Muscle of arm (tissue), 12 donors: ENCODE measurements around the gene DCTN3. TPM values are rescaled to one million over a fixed set of nuclear protein-coding genes. Genes with fewer than 3 reads are reported as not detected.
A peak's percentile ranks its signal among the peaks of the same experiment; 100 is the strongest.

Experiments used
- DNase-seq: peaks from one replicate; pipeline ENCODE4 v3.0.0-alpha.2; 2013
- polyA plus RNA-seq, 12 donors: library from polyadenylated mRNA; unstranded; fragments of 120-200 nt; gene quantifications; one replicate each; pipeline ENCODE4 v1.2.1, GENCODE V29; 2013; ENCODE audit not compliant: insufficient read length in 12 of 12

DCTN3 gene
- polyA plus RNA-seq, 12 donors, result 59.1 to 95.8 (median 62.5) TPM; not detected in 1

DNA sequence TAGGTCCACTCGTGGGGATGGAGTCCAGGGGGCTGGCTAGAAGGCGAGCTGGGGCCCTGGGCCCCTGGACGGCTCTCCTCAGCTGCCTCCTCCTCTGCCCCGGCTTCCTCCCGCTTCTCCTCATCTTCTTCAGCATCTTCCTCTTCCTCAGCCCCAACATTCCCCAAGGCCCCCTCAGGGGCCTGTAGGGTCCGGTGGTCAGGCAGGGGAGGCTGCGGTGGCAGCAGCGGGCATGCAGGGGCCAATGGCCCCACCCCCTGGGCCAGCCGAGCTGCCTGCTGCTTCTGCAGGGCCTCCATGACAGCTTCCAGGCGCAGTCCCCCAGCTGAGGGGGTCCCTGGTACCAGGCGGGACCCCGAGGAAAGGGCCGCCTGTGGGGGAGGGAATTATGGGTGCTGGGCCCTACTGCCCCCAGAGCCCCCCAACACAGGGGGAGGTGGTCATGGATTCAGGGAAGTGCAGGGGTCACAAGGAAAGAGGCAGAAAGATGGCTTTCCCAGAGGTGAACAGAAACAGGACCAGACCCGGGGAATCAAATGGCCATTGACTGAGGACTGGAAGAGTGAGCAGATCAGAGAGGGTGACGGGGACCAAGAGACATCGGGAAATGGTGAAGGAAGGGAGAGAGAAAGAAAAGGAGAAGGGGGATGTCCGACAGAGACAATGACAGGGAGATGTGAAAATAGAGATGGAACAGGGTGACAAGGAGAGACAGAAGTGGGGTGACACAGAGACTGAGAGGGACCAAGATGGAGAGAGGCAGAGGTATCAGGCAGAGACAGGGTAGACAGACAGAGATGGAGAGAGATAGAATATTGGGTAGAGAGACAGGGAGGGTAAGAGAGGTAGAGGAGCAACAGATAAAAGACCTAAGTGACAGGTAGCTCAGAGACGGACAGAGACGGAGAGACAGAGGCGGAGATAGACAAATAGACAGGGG, 7.7 kb upstream of the DCTN3 start:
- DNase-seq, result no peak

- no peak for DNase-seq
These were observed 4.8 kb upstream of the DCTN3 start for GRCh38 chr9:34625186-34625486.

GRCh38 chr9:34624475-34625185, 4.3 kb upstream of the DCTN3 start:
- DNase-seq, result no peak

GRCh38 chr9:34623374-34624235, 3.3 kb upstream of the DCTN3 start:
- DNase-seq, result no peak

GRCh38 chr9:34615132-34615531, 5.2 kb downstream of the DCTN3 start:
- no peak for DNase-seq

GRCh38 chr9:34612788-34613390, 7.4 kb downstream of the DCTN3 start:
- peak; percentile 83 for DNase-seq

GRCh38 chr9:34611811-34612787, 8.2 kb downstream of the DCTN3 start, which contains the start of gene RPP25L:
RPP25L (minus strand) TSS chr9:34612097; CDS start chr9:34611296, 801 bp downstream.
- peak; percentile 90 for DNase-seq

DNA sequence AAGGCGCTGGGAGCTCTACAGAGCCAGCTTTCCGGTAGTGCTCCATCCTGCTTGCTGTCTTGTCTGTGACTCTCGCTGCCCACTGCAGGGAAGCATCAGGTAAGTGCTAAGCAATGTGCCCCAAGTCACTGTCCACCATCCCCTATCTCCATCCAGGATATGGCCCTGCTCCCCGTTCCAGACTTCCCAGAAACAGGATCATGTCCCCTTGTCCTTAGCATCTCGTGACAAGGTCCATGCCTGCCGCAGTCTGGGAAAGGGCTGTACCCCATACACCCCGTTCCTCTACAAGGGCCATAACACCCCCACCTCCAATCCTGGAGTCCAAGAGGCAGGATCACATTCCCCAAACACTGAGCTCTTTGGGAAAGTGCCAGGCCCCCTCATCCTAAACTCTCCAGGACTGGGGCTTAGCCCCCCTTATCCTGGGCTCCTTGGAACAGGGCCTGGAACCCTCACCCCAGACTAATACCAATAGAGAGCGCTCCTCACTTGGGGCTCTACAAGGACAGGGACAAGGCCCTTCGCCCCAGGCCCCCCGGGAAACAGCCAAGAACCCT, 9.0 kb downstream of the DCTN3 start:
- no peak for DNase-seq

- DNase-seq, result no peak
These were observed 9.7 kb downstream of the DCTN3 start for GRCh38 chr9:34610434-34611206.

GRCh38 chr9:34607331-34607730, 13.0 kb downstream of the DCTN3 start:
- DNase-seq, result no peak

DNA sequence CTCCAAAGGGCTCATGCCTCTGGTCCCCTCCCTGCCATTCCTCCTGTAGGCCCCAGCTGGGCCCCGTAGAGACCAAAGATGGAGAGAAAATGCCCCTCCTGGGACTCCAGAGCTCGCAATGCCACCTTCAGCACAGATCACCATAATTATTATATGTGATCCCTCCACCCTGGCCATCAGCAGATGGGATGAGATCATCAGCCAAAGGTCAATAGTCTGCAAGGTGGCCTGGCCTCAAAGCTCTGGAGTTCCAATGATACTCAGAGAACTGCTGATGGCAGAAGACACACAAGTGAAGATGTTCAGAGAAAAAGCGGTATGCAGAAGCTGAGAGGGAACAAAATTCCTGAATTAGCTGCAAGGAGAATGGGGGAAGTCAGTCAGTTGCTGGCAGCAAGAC, 13.4 kb downstream of the DCTN3 start:
- DNase-seq, result no peak

DNA sequence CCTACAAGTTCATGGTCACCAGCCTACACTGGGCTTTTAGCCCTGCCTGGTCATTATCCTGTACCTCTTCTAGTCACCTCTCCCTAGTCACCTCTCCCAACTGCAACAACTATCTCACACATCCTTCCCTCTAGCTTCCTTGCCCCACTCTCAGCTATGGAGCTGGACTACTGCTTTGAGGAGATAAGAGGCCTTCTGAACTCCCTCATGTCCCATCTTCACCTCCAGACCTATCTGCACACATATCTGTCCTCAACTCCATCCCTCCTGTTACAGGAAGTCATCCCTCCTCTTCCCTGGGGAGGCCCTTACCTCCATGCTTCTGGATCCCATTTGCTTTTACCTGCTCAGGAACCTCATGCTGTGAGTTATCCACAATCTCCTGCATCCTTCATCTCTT, 14.1 kb downstream of the DCTN3 start:
- no peak for DNase-seq

GRCh38 chr9:34603610-34604231, 16.6 kb downstream of the DCTN3 start:
- DNase-seq, result peak; percentile 84

- no peak for DNase-seq
These were observed 18.2 kb downstream of the DCTN3 start for GRCh38 chr9:34601937-34602573.

DNA sequence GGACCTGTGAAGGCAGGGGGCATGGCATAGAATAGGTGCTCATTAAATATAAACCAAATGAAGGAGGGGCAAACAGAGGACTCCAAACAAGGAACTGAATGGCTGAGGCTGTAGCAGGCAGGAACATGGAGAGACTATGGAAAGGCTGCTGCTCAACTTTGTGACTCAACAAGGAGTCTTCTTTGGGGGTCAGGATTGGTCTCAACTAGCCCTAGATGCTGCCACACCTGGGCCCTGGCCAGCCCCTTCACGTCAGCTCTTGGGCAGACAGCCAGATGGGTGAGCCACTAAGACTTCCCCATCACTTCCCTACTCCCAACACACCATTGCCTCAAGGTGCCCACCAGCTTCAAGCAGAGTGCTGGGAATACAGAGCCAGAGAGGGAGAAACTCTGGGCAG, 19.4 kb downstream of the DCTN3 start:
- DNase-seq, result no peak

DNA sequence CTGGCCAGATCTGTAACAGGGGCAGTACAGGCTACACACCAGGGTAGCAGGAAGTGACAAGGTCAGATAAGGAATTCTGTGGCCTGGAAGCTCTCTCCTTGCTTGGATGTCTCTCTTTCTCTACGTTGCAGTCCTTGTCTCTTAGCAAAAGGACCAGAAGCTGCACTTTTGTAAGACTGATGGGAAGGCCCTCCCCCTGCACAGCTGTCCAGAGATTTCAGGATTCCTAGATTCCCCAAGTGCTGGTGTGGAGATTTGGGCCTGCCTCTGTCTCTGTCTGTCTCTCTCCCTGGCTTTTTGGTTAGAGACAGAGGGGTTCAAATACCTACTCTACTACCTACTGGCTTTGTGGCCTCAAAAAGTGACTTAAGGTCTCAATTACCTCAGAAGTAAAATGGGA, 20.7 kb downstream of the DCTN3 start:
- no peak for DNase-seq

DNA sequence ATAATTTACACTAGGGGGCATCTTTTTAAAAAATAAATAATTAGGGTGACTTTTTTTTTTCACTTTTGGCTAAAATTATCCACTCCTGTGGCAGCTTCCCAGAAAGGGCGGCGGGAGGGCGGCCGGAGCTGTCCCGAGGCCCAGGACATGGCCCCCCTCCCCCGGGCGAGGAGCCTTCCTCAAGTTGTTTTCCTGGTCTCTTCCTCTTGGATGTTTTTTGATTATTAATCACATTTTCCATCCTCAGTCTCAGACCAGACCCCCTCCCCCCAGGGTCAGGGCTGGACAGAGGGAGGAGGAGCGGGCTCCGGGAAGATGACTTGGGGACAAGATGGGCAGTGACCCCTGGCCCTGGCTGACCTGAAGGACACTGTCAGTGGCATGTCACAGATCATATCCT, 26.1 kb downstream of the DCTN3 start:
- no peak for DNase-seq

- DNase-seq, result peak; percentile 57
These were observed 27.2 kb downstream of the DCTN3 start for GRCh38 chr9:34592895-34593601.
